Astrocyte of the cerebellum (primary cell): ENCODE results near the gene GLIS1.

Experiments used
- DNase-seq: peaks from one replicate; pipeline ENCODE4 v3.0.0-alpha.2; 2011; ENCODE audit warnings: low read depth
- H3K4me3 ChIP-seq: 2 replicates; pipeline ENCODE4 v1.5.1; 2011; ENCODE audit warnings: mild to moderate bottlenecking, low read depth, low read length, moderate library complexity
- CTCF ChIP-seq: IDR thresholded peaks from 2 replicates; pipeline ENCODE4 v1.5.1; 2012; ENCODE audit warnings: low read length, low read depth, moderate library complexity, mild to moderate bottlenecking; ENCODE audit errors: missing control alignments
- in situ Hi-C: cut with HindIII; loops from 2 replicates; pipeline ENCODE4 v1.10.0; 2017; ENCODE audit warnings: low sequenced_read_pairs

The GLIS1 gene

GRCh38 chr1:53689223-53689622 is 49.7 kb downstream of the GLIS1 start:
- TF ChIP-seq CTCF = no peak
- no peak for DNase-seq
- no peak overlapping the region for H3K4me3 ChIP-seq
- in situ Hi-C loops = no loop called here

GRCh38 chr1:53688381-53689102 is 50.4 kb downstream of the GLIS1 start:
- no peak for TF ChIP-seq CTCF
- H3K4me3 ChIP-seq = no peak overlapping the region
- in situ Hi-C loops = no loop called here
- no peak for DNase-seq

- H3K4me3 ChIP-seq = no peak overlapping the region
- in situ Hi-C loops = no loop called here
- TF ChIP-seq CTCF = no peak
- DNase-seq = no peak
Measured at GRCh38 chr1:53687901-53688300, 51.1 kb downstream of the GLIS1 start.

- DNase-seq = no peak
- no peak for TF ChIP-seq CTCF
- no peak overlapping the region for H3K4me3 ChIP-seq
- in situ Hi-C loops = no loop called here
Measured at GRCh38 chr1:53687426-53687825, 51.5 kb downstream of the GLIS1 start.

GRCh38 chr1:53686965-53687267 is 52.0 kb downstream of the GLIS1 start:
- no peak overlapping the region for H3K4me3 ChIP-seq
- no peak for TF ChIP-seq CTCF
- no peak for DNase-seq
- in situ Hi-C loops = no loop called here

- no peak for TF ChIP-seq CTCF
- in situ Hi-C loops = no loop called here
- no peak for DNase-seq
- H3K4me3 ChIP-seq = no peak overlapping the region
Measured at GRCh38 chr1:53686091-53686964, 52.6 kb downstream of the GLIS1 start.
